Coronary artery (tissue), 2 donors: Measurements from ENCODE around the gene CAPZA1.

ENCODE experiments used
- DNase-seq: peaks from one replicate; pipeline ENCODE4 v3.0.0-alpha.2; 2017; ENCODE audit warnings: low spot score
- H3K27ac ChIP-seq, 2 donors: fragments of 200-600 bp; sonication (generic); one replicate each; pipeline ENCODE4 v1.5.1; 2016 to 2019
- H3K4me3 ChIP-seq: fragments of 200-600 bp; sonication (generic); 2 replicates; pipeline ENCODE4 v1.5.1; 2016; ENCODE audit warnings: mild to moderate bottlenecking, moderate library complexity
- TF ChIP-seq, protein P1 (sequence below): fragments of 200-600 bp; sonication (generic); IDR thresholded peaks from one replicate; pipeline ENCODE4 v1.5.1; 2019; ENCODE audit warnings: antibody characterized with exemption

The CAPZA1 gene

GRCh38 chr1:112666946-112667345 is 47.3 kb downstream of the CAPZA1 start:
- TF ChIP-seq, protein P1, sequence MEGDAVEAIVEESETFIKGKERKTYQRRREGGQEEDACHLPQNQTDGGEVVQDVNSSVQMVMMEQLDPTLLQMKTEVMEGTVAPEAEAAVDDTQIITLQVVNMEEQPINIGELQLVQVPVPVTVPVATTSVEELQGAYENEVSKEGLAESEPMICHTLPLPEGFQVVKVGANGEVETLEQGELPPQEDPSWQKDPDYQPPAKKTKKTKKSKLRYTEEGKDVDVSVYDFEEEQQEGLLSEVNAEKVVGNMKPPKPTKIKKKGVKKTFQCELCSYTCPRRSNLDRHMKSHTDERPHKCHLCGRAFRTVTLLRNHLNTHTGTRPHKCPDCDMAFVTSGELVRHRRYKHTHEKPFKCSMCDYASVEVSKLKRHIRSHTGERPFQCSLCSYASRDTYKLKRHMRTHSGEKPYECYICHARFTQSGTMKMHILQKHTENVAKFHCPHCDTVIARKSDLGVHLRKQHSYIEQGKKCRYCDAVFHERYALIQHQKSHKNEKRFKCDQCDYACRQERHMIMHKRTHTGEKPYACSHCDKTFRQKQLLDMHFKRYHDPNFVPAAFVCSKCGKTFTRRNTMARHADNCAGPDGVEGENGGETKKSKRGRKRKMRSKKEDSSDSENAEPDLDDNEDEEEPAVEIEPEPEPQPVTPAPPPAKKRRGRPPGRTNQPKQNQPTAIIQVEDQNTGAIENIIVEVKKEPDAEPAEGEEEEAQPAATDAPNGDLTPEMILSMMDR: no peak
- Histone ChIP-seq H3K27ac (no peak overlapping the region), H3K4me3 (no peak overlapping the region)
- no peak for DNase-seq

DNA sequence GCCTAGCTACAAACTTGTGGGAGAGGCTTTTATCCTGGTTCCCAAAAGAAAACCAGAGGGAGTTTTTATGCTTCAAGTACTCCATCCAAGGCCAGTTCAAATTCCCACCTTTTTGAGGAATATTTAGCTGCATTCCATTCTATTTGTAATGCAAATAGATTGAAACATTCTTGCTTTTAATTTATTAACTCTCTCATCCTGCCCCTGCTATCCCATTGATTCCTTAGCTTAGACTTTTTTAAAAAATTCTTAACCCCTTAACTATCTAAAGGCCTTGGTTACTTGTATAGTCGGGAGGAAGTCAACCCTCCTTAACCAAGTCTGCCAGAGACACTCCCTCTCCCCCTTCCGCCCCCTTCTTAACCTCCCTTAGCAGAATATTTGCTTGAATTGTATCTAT is 52.4 kb downstream of the CAPZA1 start:
- no peak for DNase-seq
- TF ChIP-seq, protein P1: no peak
- no peak overlapping the region for H3K4me3 ChIP-seq
- no peak overlapping the region for H3K27ac ChIP-seq

- H3K4me3 ChIP-seq: no peak overlapping the region
- no peak for DNase-seq
- TF ChIP-seq, protein P1: no peak
- no peak overlapping the region for H3K27ac ChIP-seq
Measured at GRCh38 chr1:112672842-112673241, 53.2 kb downstream of the CAPZA1 start.

GRCh38 chr1:112673592-112674439 is 54.2 kb downstream of the CAPZA1 start:
- peak overlapping the region; percentile 80 for H3K4me3 ChIP-seq
- TF ChIP-seq, protein P1: peak; percentile 21
- H3K27ac ChIP-seq: peak overlapping the region; percentile 76 to 93
- no peak for DNase-seq

DNA sequence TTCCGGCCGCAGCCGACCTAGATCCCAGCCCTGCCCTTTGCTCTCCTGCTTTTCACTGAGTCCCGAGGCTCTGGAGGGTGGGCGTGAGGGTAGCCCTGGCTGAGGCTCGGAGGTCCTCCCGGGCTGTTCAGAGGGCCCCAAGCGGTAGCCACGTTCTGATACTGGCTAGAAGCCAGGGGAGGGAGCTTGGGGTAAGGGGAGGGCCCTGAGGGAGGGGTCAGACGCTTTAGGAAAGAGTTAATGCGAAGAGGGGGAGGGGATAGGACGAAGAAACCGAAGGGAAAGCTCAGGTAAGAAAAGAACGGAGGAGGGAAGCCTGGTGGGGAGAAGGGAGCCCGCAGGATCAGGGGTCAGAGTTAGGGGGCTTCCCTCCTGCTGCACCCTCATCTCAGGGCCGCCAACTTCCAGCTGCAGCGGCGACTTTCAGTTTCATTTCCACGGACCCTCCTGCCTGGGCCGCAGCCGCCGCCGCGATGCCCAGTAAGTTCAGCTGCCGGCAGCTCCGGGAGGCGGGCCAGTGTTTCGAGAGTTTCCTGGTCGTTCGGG is 54.9 kb downstream of the CAPZA1 start, which contains the start of gene MOV10:
Gene MOV10 (plus strand): TSS at position 220 of the 546 bp plus-strand sequence. CDS start 254 bp downstream, at position 474.
- Histone ChIP-seq H3K27ac (peak within 1 kb of the TSS; percentile 76 to 93), H3K4me3 (peak within 1 kb of the TSS; percentile 80)
- TF ChIP-seq, protein P1: no peak
- DNase-seq: peak; percentile 87

GRCh38 chr1:112674986-112675727 is 55.5 kb downstream of the CAPZA1 start:
- H3K4me3 ChIP-seq: peak overlapping the region; percentile 80
- TF ChIP-seq, protein P1: no peak
- H3K27ac ChIP-seq: peak overlapping the region; percentile 76 to 93
- no peak for DNase-seq
